ENCODE results near the gene HLCS. TPM values are rescaled to one million over a fixed set of nuclear protein-coding genes. Genes with fewer than 3 reads are reported as not detected.

HLCS gene
- total and polyA plus RNA-seq, 2 donors from 2014 or later, result 4.5 to 29.6 TPM

DNA sequence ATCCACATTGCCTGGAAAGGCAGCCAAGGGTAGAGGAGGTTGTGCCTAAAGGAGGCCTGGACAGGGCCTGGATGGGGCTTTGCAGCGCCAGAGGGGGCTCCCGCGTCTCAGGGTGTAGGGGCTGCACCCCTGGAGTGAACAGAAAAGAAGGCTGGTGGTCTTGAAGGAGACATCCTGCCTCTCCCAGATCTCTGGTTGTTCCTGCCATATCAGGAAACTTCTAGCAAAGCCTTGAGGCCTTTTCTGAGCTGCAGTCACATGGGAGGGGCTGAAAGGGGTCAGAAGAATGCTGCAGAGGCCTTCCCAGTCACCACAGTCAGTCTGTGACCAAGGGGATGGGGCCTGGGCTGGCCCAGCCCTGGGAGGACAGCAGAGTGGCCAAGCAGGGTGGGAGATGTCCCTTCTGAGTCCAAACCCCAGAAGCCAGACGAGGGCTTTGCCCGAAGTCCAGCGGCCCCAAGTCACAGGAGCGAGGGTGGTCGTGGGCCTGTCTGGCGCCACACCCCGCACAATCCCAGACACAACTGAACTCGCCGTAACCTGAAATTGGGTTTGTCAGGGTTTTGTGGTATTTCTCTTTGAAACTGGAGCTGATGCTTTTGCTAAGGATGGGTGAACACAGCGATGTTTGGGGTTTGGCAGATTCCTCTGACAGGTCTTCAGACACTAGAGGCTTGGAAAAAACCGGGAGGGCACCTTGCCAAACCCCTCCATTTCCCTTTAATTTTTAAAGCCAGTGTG lies 237.9 kb downstream of the HLCS start:
- H3K27ac ChIP-seq (ENCODE audit: low read depth in 2 of 2, low read length in 2 of 2), result no peak overlapping the region
- H3K4me3 ChIP-seq (ENCODE audit: low read length in 3 of 3), result no peak overlapping the region
- FAIRE-seq, result no peak
- no peaks in the 10 kb centered on the region for H3K36me3 ChIP-seq (ENCODE audit: control insufficient read depth in 2 of 3, insufficient read depth in 3 of 3, low read length in 3 of 3)
- H3K4me1 ChIP-seq (ENCODE audit: control insufficient read depth in 2 of 3, insufficient read depth in 2 of 3, low read depth in 1 of 3, low read length in 3 of 3), result no peaks in the 10 kb centered on the region
- no peaks in the 10 kb centered on the region for H3K9me3 ChIP-seq (ENCODE audit: control insufficient read depth in 2 of 3, insufficient read depth in 1 of 3, low read length in 3 of 3)
- intact Hi-C loops (cut with DNase I), result no loop called here
- DNase-seq, result peak in 4 of 5 donors; percentile 72 to 88 (median 81)
- no peak for TF ChIP-seq CTCF (IDR thresholded peaks at IDR 0.05; ENCODE audit: borderline replicate concordance, extremely low read depth, insufficient read depth)
- no peaks in the 10 kb centered on the region for H3K27me3 ChIP-seq (ENCODE audit: control insufficient read depth, insufficient read depth, low read length)
- H3K9ac ChIP-seq (ENCODE audit: low read length in 3 of 3), result no peak overlapping the region

DNA sequence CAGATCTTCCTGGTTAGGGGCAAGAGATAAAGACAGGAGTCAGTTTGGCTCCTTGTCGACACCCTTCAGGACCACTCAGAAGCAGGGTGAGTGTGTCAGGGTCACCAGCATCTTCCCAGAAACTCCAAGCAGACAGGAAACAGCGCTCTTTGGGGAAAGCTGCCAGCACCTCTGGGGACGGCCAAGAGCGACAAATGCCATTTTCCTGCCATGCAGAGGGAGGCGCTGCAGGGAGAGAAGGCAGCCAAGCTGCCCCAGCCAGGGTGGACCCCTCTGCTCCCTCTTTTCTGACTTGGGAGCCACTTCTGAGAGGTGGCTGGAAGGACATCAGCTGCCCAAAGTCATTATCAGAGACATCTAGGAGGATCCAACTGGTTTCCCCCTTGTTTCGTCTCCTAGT lies 238.6 kb downstream of the HLCS start:
- Histone ChIP-seq H3K27me3 (ENCODE audit: control insufficient read depth, insufficient read depth, low read length) (no peaks in the 10 kb centered on the region), H3K4me1 (ENCODE audit: control insufficient read depth in 2 of 3, insufficient read depth in 2 of 3, low read depth in 1 of 3, low read length in 3 of 3) (no peaks in the 10 kb centered on the region), H3K9me3 (ENCODE audit: control insufficient read depth in 2 of 3, insufficient read depth in 1 of 3, low read length in 3 of 3) (no peaks in the 10 kb centered on the region), H3K9ac (ENCODE audit: low read length in 3 of 3) (no peak overlapping the region), H3K4me3 (ENCODE audit: low read length in 3 of 3) (no peak overlapping the region), H3K36me3 (ENCODE audit: control insufficient read depth in 2 of 3, insufficient read depth in 3 of 3, low read length in 3 of 3) (no peaks in the 10 kb centered on the region), H3K27ac (ENCODE audit: low read depth in 2 of 2, low read length in 2 of 2) (no peak overlapping the region)
- peak in 1 of 5 donors; percentile 45 for DNase-seq
- no peak for TF ChIP-seq CTCF (IDR thresholded peaks at IDR 0.05; ENCODE audit: borderline replicate concordance, extremely low read depth, insufficient read depth)
- intact Hi-C loops (cut with DNase I), result no loop called here
- no peak for FAIRE-seq

GRCh38 chr21:36725793-36726386 lies 240.6 kb downstream of the HLCS start:
- no peak overlapping the region for H3K9ac ChIP-seq (ENCODE audit: low read length in 3 of 3)
- TF ChIP-seq CTCF (IDR thresholded peaks at IDR 0.05; ENCODE audit: borderline replicate concordance, extremely low read depth, insufficient read depth), result no peak
- H3K27me3 ChIP-seq (ENCODE audit: control insufficient read depth, insufficient read depth, low read length), result no peaks in the 10 kb centered on the region
- H3K9me3 ChIP-seq (ENCODE audit: control insufficient read depth in 2 of 3, insufficient read depth in 1 of 3, low read length in 3 of 3), result no peaks in the 10 kb centered on the region
- intact Hi-C loops (cut with DNase I), result no loop called here
- H3K4me1 ChIP-seq (ENCODE audit: control insufficient read depth in 2 of 3, insufficient read depth in 2 of 3, low read depth in 1 of 3, low read length in 3 of 3), result no peaks in the 10 kb centered on the region
- H3K27ac ChIP-seq (ENCODE audit: low read depth in 2 of 2, low read length in 2 of 2), result no peak overlapping the region
- DNase-seq (peak in 1 of 5 donors; percentile 20), FAIRE-seq (no peak)
- no peak overlapping the region for H3K4me3 ChIP-seq (ENCODE audit: low read length in 3 of 3)
- H3K36me3 ChIP-seq (ENCODE audit: control insufficient read depth in 2 of 3, insufficient read depth in 3 of 3, low read length in 3 of 3), result no peaks in the 10 kb centered on the region
